Fibroblast of villous mesenchyme (primary cell): ENCODE measurements around the gene ISG20L2. TPM values are rescaled to one million over a fixed set of nuclear protein-coding genes. Genes with fewer than 3 reads are reported as not detected.

Experiments
- DNase-seq: peaks from one replicate; pipeline ENCODE4 v3.0.0-alpha.2; 2010; ENCODE audit warnings: low read depth
- H3K4me3 ChIP-seq: 2 replicates; pipeline ENCODE4 v1.5.1; 2011; ENCODE audit warnings: low read depth, mild to moderate bottlenecking, low read length
- total RNA-seq: library from RNA; depleted of rRNA; stranded (reverse); fragments of >200 nt; gene quantifications from 2 replicates; pipeline ENCODE4 v1.2.3, GENCODE V29; 2012
- TF ChIP-seq, protein P1 (sequence below): IDR thresholded peaks from 2 replicates; pipeline ENCODE4 v1.5.1; 2012; ENCODE audit warnings: low read depth, mild to moderate bottlenecking, low read length; ENCODE audit not compliant: insufficient read depth

Gene ISG20L2, protein sequence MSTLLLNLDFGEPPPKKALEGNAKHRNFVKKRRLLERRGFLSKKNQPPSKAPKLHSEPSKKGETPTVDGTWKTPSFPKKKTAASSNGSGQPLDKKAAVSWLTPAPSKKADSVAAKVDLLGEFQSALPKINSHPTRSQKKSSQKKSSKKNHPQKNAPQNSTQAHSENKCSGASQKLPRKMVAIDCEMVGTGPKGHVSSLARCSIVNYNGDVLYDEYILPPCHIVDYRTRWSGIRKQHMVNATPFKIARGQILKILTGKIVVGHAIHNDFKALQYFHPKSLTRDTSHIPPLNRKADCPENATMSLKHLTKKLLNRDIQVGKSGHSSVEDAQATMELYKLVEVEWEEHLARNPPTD
- 17.4 and 22.9 TPM in 2 replicates for total RNA-seq

DNA sequence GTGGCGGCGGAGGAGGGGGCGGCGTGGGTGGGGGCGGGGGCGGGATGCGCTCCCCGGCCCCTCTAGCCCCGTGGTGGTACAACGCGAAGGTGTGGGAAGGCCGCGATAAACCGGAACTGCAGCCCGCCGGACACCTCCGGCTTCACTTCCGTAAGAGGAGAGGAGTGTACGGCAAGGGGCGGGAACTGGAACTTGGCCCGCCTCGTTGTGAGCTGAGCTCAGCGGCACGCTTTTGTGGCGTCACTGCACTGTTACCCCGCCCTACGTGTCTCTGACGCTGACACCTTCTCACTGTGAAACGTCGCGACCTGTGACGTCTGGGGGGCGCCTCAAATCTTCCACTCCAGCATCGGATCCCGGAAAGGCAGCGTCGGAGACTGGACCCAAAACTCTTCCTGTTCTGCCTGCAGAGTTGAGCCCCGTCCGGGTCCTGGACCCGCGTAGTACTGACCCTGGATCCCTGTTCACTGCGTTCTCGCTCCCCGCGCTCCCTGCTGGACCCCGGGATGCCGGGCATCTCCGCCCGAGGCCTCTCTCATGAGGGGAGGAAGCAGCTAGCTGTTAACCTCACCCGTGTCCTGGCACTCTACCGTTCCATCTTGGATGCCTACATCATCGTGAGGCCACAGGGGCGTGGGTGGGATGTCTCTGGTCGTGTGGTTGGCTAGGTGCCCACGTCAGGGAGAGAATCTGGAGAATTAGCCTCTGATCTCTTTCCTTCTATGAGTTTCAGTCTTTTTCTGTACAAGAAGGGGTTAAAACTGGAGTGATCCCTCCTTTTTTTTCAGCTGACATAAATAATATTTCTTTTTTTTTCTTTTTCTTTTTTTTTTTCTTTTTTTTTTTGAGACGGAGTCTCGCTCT lies at the start of gene ISG20L2:
TSS of gene ISG20L2 (minus strand) at position 168 of the 864 bp plus-strand sequence. CDS start 1,114 bp downstream, outside the sequence.
- DNase-seq = peak; percentile 99
- H3K4me3 ChIP-seq = peak within 1 kb of the TSS; percentile 99
- TF ChIP-seq, protein P1, sequence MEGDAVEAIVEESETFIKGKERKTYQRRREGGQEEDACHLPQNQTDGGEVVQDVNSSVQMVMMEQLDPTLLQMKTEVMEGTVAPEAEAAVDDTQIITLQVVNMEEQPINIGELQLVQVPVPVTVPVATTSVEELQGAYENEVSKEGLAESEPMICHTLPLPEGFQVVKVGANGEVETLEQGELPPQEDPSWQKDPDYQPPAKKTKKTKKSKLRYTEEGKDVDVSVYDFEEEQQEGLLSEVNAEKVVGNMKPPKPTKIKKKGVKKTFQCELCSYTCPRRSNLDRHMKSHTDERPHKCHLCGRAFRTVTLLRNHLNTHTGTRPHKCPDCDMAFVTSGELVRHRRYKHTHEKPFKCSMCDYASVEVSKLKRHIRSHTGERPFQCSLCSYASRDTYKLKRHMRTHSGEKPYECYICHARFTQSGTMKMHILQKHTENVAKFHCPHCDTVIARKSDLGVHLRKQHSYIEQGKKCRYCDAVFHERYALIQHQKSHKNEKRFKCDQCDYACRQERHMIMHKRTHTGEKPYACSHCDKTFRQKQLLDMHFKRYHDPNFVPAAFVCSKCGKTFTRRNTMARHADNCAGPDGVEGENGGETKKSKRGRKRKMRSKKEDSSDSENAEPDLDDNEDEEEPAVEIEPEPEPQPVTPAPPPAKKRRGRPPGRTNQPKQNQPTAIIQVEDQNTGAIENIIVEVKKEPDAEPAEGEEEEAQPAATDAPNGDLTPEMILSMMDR = peak; percentile 0

DNA sequence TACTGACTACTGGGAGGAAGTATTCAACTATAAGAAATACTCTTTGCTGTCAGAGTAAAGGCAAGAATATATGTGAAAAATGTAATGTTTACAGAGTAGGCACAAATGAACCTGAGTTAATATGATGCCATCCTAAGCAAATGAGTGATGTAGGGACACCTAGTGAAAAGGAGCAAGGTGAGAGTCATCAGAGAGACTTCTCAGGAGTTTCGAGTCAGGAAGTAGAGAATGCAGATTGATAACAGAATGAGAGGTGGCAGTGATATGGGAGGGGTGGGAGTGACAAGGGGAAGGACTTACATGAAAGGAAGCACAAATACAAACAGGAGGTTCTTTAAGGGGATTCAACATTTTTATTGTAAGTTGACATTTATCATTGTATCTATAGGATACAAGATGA lies 49.0 kb upstream of the ISG20L2 start:
- TF ChIP-seq, protein P1 = no peak
- H3K4me3 ChIP-seq = no peak overlapping the region
- no peak for DNase-seq

DNA sequence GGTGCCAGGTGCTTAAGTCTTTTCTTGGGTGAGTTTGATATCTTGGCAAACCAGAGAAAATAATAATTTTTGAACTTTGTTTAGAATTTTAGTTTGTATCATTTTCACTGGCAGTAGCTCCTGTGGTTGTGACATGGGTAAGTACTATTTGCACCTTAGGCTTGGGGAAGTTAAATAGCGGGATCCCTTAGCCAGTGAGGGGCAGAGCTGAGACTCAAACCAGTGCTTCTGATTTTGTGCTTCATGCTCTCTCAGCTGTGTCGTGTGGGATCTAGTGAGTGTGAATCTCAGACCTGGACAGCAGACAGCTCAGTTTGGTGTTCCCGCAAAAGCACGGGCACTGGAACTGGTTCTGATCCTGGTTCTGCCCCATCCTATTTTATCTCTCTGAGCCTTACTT lies 48.4 kb upstream of the ISG20L2 start:
- no peak for DNase-seq
- no peak overlapping the region for H3K4me3 ChIP-seq
- TF ChIP-seq, protein P1 = no peak

DNA sequence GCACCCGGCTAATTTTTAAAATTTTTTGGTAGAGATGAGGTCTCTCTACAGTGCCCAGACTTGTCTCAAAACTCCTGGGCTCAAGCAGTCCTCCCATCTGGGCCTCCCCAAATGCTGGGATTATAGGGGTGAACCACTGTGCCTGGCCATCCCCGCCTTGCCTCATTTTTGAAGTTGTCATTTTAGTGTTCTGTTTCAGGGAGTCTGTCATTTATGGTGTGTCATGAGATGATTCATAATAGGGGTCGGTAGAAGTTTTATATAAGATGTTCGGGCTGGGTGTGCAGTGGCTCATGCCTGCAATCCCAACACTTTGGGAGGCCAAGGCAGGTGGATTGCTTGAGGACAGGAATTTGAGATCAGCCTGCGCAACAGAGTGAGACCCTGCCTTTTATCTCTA lies 47.2 kb upstream of the ISG20L2 start:
- DNase-seq = no peak
- TF ChIP-seq, protein P1 = no peak
- H3K4me3 ChIP-seq = no peak overlapping the region

DNA sequence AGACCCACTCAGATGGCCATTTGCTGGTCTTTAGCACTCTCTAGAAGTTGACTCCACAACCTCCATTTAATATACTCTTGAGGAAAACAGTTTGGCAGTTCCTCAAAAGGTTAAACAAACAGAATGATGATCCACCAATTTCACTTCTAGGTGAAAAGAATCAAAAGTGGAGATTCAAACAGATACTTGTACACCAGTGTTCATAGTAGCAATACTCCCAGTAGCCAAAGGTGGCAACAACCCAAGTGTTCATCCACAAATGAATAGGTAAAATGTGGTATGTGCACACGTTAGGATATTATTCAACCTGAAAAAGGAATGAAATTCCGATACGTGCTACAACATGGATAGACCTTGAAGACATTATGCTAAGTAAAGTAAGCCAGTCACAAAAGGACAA lies 45.0 kb upstream of the ISG20L2 start:
- no peak overlapping the region for H3K4me3 ChIP-seq
- TF ChIP-seq, protein P1 = peak; percentile 13
- DNase-seq = no peak

DNA sequence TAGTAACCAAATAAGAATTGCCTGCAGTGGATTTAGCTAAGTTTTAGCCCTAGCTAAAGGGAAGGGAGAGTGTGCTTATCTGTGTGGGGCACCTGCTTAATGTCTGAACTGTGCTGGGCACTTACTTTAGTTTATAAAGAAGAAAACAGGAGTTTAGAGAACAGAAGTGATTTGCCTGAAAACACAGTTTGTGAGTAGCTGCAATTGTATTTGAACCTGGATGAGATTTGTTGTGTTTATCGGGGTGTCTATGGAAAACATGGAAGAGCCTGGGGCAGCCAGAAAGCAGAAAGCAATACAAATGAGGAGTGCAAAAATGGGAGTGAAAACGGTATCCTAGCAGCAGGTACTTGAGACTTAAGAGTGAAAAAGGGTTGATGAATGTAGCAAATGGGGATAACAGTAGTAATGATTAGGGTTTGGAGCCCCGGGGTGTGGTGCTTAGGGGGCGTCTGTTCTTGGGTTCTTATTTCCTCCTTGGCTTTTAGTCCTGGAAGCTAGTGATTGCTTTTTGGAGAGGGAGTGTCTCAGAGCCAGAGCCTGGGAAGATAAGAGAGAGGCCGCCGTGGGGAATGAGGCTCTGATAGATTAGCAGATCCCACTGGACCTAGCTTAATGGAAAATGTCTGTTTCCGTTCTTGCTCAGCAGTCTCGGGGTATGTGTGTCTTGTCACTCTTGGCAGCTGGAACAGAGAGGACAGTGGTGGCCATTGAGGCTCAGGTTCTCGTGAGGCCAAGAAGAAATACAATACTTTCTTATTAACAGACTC lies 44.3 kb upstream of the ISG20L2 start:
- TF ChIP-seq, protein P1 = no peak
- no peak overlapping the region for H3K4me3 ChIP-seq
- DNase-seq = peak; percentile 40
